ENCODE data around the gene PABPN1.

GRCh38 chr14:23277189-23277588, 44.1 kb upstream of the PABPN1 start:
- no peak for TF ChIP-seq POLR2A (IDR thresholded peaks at IDR 0.05)
- no peak for TF ChIP-seq CTCF (IDR thresholded peaks at IDR 0.05)

Measured in testis (tissue), 2 donors.